Measurements from ENCODE around the gene SYT3. TPM values are rescaled to one million over a fixed set of nuclear protein-coding genes. Genes with fewer than 3 reads are reported as not detected.
"Not testable (repeated sequence)": the region's sequence is repeated elsewhere in the genome, so short reads cannot be mapped to it uniquely, and the experiment has no call there.

Gene SYT3
- total RNA-seq, 4 donors from 2014 or later = 0.29 to 0.49 (median 0.42) TPM; not detected in 1

DNA sequence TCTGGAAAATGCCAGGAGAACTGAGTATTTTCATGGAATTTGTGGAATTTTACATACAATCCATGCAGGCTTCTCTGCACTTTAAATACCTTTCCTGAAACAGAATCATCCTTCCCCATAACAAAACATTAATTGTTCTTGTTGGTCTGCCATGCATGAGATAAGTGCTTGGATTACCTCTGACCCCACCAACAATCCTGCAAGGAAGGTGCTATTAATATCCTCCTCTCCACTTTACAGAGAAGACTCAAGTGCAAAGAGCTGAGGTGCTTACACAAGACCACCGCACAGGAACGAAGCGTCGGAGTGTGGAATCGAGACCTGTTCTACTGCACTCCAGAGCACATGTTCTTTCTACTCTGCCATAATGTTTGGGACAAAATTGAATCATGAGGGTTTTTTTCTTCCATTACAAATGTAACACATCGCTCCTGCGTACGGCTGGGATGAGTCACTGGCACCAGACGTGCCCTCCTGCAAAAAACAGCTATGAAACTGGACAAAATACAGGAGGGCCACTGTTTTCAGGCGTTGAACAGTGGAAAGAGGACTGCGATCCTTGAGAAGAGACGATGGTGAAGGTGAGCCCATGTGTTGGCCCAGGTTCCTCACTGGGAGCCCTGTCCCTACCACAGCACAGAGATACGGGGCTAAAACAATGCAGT is 58.6 kb downstream of the SYT3 start:
- 83 to 84% methylated on average over 13 of the region's 13 CpGs for WGBS, 2 donors
- intact Hi-C loops (cut with DNase I; ENCODE audit: low total_unique reads) = no loop called here
- no peak overlapping the region for H3K4me3 ChIP-seq (ENCODE audit: low read depth, poor library complexity, severe bottlenecking)
- TF ChIP-seq CTCF (IDR thresholded peaks at IDR 0.05) (no peak), POLR2A (IDR thresholded peaks at IDR 0.05) (no peak)
- no peak for DNase-seq (ENCODE audit: low spot score in 2 of 2)

DNA sequence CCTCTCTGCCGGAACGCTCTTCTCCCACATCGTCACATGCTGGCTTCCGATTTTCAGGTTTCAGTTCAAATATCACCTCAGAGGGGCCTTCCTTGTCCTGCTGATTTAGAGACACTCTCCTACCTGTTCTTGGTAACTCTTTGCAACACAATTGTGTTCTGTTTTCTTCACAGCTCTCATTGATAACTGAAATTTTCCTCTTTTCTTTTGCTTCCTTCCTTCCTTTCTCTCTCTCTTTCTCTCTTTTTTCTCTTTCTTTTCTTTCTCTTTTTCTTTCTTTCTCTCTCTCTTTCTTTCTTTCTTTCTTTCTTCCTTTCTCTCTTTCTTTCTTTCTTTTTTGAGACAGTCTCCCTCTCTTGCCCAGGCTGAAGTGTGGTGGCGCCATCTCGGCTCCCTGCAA is 59.4 kb downstream of the SYT3 start:
- H3K4me3 ChIP-seq (ENCODE audit: low read depth, poor library complexity, severe bottlenecking) = no peak overlapping the region
- no peak for TF ChIP-seq POLR2A (IDR thresholded peaks at IDR 0.05)
- TF ChIP-seq CTCF (IDR thresholded peaks at IDR 0.05) = no peak
- no peak for DNase-seq (ENCODE audit: low spot score in 2 of 2)
- WGBS, 2 donors = 88 to 90% methylated on average over 6 of the region's 6 CpGs
- intact Hi-C loops (cut with DNase I; ENCODE audit: low total_unique reads) = no loop called here

- WGBS, 2 donors = 78 to 94% methylated on average over 3 of the region's 3 CpGs
- intact Hi-C loops (cut with DNase I; ENCODE audit: low total_unique reads); H3K4me3 ChIP-seq (ENCODE audit: low read depth, poor library complexity, severe bottlenecking); DNase-seq (ENCODE audit: low spot score in 2 of 2): not testable (repeated sequence)
Measured at GRCh38 chr19:50576769-50577168, 62.9 kb downstream of the SYT3 start.

DNA sequence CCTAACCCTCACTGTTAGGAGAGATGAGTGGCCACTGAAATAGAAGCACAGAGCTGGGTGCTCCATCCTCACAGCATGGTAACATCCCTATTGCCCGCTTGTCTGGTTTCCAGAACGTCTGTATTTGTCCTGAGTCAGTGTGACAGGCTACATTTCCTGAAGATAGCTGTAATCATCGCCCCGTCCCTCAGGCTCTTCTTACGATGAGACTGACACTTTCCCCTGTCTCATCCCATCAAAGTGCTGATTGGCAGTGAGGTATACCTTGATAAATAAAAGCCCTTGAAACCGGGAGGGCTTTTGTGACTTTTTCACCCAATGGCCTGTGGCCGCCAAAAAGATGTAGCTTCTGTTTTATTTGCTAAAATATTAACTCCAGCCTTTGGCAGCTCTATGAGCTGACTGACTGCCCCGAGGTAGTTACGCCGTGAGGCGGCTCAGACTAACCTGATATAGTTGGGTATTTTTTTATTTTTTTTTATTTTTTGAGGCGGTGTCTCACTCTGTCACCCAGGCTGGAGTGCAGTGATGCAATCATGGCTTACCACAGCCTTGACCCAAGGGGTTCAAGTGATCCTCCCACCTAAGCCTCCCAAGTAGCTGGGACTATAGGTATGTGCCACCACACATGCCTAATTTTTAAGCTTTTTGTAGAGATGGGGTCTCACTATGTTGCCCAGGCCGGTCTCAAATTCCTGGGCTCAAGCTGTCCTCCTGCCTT is 65.8 kb downstream of the SYT3 start:
- H3K4me3 ChIP-seq (ENCODE audit: low read depth, poor library complexity, severe bottlenecking) = no peak overlapping the region
- no peak for TF ChIP-seq CTCF (IDR thresholded peaks at IDR 0.05)
- no peak for TF ChIP-seq POLR2A (IDR thresholded peaks at IDR 0.05)
- no peak for DNase-seq (ENCODE audit: low spot score in 2 of 2)
- intact Hi-C loops (cut with DNase I; ENCODE audit: low total_unique reads) = no loop called here
- WGBS, 2 donors = 70 to 76% methylated on average over 13 of the region's 13 CpGs

Other genes with a start within 250 kb of the SYT3 start
- not detected for gene SPIB, start 220.9 kb downstream of the SYT3 start, total RNA-seq
- gene MYBPC2, start 207.0 kb downstream of the SYT3 start, total RNA-seq = 1 to 10 TPM in 1 of 4 donors, under 1 TPM in 2, not detected in 1; 0.05 to 1.3 (median 0.15) TPM
- 10 to 100 TPM; 35.1 to 93.5 (median 67.5) TPM for gene EMC10, start 163.4 kb downstream of the SYT3 start, total RNA-seq
- 1 to 10 TPM; 1.7 to 5.9 (median 3.3) TPM for gene GARIN5A, start 163.0 kb downstream of the SYT3 start, total RNA-seq
- 10 to 100 TPM in 3 of 4 donors, 1 to 10 TPM in 1; 8.5 to 25.0 (median 21.2) TPM for gene JOSD2, start 128.7 kb downstream of the SYT3 start, total RNA-seq
- not detected for gene ASPDH, start 126.0 kb downstream of the SYT3 start, total RNA-seq
- 1 to 10 TPM in 1 of 4 donors, under 1 TPM in 3; 0.23 to 1.8 (median 0.35) TPM for gene LRRC4B, start 71.4 kb downstream of the SYT3 start, total RNA-seq
- 1 to 10 TPM in 1 of 4 donors, under 1 TPM in 1, not detected in 2; 0.91 to 1.4 TPM for gene C19orf81, start 9.6 kb upstream of the SYT3 start, total RNA-seq
- 1 to 10 TPM in 2 of 4 donors, under 1 TPM in 2; 0.30 to 1.6 (median 0.67) TPM for gene SHANK1, start 79.9 kb upstream of the SYT3 start, total RNA-seq
- gene CLEC11A, start 83.5 kb upstream of the SYT3 start, total RNA-seq = 10 to 100 TPM in 2 of 4 donors, 1 to 10 TPM in 2; 9.5 to 19.2 (median 11.9) TPM
- not detected for gene GPR32, start 130.6 kb upstream of the SYT3 start, total RNA-seq
- 1 to 10 TPM in 1 of 4 donors, under 1 TPM in 1, not detected in 2; 0.58 to 3.1 TPM for gene ACP4, start 150.5 kb upstream of the SYT3 start, total RNA-seq
- gene KLK1, start 183.9 kb upstream of the SYT3 start, total RNA-seq = 10 to 100 TPM; 35.9 to 49.9 (median 46.6) TPM
- gene KLK15, start 193.7 kb upstream of the SYT3 start, total RNA-seq = not detected
- gene KLK3, start 215.0 kb upstream of the SYT3 start, total RNA-seq = 100 to 1,000 TPM in 1 of 4 donors, 10 to 100 TPM in 1, 1 to 10 TPM in 1, under 1 TPM in 1; 0.13 to 119 (median 10.4) TPM
- gene KLK2, start 233.6 kb upstream of the SYT3 start, total RNA-seq = 10 to 100 TPM in 1 of 4 donors, 1 to 10 TPM in 1, not detected in 2; 5.3 to 31.2 TPM

Measured in lower leg skin (tissue), 4 donors.